ENCODE data around the gene CYP4A11.
"Not testable (repeated sequence)": the region's sequence is repeated elsewhere in the genome, so short reads cannot be mapped to it uniquely, and the experiment has no call there.

Gene CYP4A11, protein sequence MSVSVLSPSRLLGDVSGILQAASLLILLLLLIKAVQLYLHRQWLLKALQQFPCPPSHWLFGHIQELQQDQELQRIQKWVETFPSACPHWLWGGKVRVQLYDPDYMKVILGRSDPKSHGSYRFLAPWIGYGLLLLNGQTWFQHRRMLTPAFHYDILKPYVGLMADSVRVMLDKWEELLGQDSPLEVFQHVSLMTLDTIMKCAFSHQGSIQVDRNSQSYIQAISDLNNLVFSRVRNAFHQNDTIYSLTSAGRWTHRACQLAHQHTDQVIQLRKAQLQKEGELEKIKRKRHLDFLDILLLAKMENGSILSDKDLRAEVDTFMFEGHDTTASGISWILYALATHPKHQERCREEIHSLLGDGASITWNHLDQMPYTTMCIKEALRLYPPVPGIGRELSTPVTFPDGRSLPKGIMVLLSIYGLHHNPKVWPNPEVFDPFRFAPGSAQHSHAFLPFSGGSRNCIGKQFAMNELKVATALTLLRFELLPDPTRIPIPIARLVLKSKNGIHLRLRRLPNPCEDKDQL
- total RNA-seq: 0 reads per million in 4 donors

DNA sequence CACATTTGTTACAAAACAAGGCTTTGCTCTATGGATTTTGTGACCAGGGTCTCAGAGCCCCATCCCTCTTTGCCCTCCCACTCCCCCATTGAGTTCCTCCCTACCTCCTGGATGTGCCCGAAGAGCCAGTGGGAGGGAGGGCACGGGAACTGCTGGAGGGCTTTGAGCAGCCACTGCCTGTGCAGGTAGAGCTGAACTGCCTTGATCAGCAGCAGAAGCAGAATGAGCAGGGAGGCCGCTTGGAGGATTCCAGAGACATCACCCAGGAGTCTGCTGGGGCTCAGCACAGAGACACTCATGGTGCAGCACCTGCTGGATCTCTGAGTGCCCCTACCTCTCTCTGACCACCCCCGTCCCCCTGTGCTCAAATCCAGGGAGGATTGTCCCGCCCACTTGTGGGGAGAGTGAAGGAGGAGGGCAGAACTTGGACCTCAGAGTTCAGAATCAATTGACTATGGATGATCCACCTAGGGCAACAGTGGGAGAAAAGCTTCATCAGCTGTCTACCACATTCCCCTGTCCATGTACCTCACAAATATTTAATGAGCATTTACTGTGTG, at the start of gene CYP4A11:
Gene CYP4A11, minus strand, starts transcription at position 342 of the 560 bp plus-strand sequence. Its CDS starts 43 bp downstream, at position 299.
- no peak for DNase-seq

DNA sequence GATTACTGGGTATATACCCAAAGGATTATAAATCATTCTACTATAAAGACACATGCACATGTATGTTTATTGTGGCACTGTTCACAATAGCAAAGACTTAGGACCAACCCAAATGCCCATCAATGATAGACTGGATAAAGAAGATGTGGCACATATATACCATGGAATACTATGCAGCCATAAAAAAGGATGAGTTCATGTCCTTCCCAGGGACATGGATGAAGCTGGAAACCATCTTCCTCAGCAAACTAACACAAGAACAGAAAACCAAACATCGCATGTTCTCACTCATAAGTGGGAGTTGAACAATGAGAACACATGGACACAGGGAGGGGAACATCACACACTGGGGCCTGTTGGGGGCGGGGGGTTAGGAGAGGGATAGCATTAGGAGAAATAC, 49.3 kb upstream of the CYP4A11 start:
- DNase-seq: not testable (repeated sequence)

DNA sequence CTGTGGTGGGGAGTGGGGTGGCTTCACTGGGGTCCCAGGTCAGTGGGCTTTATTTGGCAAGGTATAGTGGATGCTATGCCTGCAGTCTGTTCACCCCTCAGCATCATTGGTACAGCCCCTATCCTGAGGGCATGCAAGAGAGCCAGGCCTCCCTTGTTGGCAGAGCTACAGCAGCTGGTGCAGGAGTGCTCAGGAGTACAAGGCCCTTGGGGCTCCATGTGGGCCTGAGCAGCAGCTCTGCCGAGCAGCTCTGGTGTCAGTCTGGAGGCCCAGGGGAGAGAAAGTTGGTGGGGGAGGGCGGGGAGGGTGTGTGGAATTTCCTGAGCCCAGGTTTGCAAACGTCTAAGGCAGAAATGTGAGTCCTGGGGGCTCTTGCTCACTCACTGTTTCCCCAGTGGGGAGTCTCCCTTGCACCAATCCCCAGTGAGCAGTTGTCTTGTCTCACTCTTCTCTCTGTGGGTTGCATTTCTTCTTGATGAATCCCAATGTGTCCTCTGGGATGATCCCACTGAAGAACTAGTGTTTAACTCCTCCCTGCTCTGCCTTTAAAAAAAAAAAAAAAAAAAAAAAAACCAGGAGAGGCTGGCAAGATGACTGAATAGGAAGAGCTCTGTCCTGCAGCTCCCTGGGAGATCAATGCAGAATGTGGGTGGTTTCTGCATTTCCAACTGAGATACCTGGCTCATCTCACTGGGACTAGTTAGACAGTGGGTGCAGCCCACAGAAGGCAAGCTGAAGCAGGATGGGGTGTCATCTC, 42.7 kb upstream of the CYP4A11 start:
- no peak for DNase-seq

DNA sequence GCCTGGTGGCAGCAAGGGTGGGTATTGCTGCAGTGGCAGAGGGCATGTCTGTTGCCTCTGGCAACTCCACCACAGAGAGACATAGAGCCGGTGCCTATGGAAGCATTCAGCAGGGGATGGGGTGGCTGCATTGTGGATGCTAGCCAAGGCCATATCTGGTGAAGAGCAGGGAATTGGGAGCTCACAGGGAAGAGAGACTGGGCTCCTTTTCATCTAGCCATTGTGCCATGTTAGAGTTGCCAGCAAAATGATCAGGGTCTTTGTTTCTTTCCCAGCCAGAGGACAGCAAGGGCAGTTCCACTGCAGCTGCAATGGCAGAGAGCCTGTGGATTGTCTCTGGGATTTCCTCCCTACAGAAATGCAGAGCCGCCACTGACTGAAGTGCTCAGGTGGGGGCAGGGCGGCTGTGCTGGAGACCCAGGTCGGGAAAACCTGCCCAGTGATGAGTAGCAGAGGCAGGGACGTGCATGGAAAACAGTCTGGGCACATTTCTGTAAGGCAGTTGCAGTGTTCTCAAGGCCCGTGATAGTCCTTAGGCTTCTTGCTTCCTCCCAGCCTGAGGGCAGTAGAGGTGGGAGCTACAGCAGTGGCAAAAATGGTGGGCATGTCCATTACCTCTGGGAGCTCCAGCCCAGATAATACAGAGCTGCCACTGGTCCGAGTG, 42.0 kb upstream of the CYP4A11 start:
- DNase-seq: no peak

DNA sequence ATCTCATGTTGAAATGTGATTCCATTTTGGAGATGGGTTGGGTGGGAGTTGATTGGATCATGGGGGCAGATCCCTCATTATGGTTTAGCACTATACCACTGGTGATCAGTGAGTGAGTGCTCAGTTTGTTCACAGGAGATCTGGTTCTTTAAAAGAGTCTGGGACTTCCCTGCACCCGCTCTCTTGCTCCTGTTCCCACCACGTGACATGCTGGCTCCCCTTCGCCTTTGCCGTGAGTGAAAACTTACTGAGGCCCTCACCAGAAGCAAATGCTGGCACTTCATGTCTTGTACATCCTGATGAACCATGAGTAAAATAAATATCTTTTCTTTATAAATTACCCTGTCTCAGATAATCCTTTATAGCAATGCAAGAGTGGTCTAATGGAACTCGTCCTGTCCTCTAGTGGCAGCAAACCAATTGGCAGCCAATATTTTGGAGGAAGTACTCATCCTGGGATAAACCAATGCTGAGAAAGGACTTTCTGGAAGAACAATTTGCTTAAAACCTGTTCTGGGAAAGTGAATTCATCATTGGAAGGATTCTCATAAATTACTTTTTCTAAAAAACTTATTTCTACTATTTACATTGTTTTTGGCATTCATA, 27.8 kb upstream of the CYP4A11 start:
- DNase-seq: no peak

DNA sequence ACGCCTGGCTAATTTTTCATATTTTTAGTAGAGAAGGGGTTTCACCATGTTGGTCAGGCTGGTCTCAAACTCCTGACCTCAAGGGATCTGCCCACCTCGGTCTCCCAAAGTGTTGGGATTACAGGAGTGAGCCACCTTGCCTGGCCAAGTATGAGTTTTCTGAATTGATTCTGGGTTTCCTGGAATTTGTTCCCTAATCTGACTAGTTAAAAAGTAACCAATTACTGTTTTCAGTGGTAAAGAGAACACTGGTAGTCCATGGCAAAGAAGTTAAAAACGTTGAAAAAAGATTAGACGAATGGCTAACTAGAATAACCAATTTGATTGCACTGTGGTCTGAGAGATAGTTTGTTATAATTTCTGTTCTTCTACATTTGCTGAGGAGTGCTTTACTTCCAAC, 21.0 kb upstream of the CYP4A11 start:
- DNase-seq: not testable (repeated sequence)

DNA sequence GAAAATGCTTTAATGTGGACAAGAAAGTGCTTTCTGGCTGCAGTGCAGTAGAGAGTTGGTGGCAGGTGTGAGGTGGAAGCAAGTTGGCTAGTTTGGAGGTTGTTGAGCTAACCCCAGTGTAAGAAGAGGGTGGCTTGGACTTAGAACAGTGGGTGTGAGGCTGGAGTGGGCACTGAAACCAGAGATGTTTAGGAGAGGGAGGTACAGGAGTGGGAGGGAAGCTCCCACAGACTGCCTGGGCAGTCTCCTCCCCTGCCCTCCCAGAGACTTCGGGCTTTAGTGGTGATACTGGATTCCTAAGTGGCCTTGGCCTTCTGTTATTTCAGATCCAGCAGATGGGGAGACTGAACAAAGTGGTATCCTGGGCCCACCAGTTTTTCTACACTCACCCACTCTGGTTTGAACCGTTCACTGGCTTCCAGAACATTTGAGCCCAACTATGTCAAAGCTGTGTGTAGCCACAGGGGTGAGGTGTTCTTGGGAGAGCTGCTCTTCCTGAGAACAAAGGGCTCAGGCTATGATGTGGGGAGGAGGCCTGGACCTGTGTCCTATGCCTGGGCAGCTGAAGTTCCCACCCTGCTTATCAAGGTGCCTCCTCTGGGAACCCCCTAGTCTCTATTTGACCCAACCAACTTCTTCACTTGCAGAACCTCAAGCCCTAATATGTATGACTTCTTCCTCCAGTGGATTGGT, 19.9 kb upstream of the CYP4A11 start:
- DNase-seq: no peak

DNA sequence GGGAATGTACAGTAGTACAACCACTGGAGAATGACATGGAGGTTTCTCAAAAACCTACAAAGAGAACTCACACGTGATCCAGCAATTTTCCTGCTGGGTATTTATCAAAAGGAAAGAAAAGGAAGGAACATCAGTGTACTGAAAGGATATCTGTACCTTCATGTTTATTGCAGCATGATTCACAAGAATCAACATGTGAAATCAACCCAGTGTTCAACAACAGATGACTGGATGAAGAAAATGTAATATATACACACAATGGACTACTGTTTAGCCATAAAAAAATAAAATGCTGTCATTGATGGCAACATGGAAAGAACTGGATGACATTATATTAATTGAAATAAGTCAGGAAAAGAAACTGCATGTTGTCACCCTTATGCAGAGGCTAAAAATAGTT, 19.0 kb upstream of the CYP4A11 start:
- DNase-seq: no peak

DNA sequence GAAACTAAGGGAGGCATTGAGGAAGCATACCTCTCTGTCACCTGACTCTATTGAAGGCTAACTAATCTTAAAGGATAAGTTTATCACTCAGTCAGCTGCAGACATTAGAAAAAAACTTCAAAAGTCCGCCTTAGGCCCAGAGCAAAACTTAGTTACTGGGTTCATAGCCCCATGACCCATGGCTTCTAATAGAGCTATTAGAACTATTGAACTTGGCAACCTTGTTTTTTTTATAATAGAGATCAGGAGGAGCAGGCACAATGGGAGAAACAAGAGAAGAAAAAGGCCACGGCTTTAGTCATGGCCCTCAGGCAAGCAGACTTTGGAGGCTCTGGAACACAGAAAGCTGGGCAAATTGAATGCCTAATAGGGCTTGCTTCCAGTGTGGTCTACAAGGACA, 13.8 kb upstream of the CYP4A11 start:
- DNase-seq: not testable (repeated sequence)

DNA sequence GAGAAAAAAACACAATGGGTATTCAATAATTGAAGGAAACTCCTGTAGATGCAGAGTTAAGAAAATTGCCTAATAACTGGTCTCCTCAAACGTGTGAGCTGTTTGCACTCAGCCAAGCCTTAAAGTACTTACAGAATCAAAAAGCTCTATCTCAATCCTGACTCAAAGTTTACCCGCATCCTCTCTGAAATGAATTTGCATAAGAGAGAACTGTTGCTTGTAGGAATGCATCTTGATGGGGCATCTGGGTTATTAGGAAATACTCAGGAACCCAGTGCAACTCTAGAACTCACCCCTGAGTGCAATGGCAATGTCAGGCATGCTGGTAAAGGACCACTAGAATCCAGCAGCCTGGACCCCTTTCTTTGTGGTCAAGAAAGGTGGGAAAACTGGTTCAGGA, 12.6 kb upstream of the CYP4A11 start:
- not testable (repeated sequence) for DNase-seq

DNA sequence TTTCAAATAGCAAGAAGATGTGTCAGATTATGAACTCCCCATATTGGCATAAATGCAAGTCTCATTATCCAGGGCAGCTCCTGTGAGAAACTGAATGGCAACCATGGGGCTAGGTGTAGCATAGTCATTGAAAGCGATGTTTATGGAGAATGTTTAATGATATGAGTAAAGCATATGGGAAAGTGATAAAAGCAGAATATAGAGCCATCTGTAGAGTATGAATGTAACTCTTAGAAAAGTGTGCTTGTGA, 8.1 kb upstream of the CYP4A11 start:
- not testable (repeated sequence) for DNase-seq

DNA sequence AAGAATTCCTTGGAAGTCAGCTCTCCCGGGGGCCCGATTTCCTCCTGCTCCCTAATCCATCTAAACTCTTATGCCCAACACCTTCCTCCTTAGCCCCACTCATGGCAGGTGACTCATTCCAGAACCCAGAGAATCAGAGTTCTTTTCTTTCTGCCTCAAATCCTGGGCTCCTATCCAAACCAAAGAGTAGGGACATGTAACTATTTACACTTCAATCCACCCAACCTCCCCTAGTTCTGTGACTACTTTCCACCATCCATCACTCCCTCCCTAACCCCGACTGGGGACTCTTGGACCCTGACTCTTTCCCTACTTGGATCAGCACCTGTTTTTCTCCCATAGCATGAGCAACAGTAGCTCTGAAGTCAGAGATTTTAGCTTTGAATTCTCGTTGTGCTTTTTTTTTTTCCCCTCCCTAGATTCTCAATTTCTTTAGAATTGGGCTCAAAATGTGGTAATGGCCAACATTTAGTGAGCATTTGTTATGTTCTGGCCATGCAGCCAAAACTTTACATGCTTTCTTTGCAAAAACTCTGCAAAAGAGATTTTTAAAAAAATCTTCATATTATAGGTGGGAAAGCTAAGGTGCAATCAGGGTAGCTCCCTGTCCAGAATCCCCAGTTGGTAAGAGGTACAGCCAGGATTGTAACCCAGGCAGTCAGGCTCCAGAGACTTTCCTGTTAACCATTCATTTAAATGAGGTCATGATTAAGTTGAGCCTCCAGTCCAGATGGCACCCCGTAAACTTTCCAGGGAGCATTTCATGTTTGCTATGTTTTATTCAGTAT, 7.5 kb upstream of the CYP4A11 start:
- DNase-seq: no peak

DNA sequence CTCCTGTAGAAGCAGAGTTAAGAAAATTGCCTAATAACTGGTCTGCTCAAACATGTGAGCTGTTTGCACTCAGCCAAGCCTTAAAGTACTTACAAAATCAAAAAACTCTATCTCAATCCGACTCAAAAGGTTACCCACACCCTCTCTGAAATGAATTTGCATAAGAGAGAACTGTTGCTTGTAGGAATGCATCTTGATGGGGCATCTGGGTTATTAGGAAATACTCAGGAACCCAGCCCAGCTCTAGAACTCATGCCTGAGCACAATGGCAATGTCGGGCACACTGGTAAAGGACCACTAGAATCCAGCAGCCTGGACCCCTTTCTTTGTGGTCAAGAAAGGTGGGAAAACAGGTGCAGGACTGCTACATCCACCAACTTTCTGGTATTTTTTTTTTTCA, 6.4 kb upstream of the CYP4A11 start:
- DNase-seq: not testable (repeated sequence)

DNA sequence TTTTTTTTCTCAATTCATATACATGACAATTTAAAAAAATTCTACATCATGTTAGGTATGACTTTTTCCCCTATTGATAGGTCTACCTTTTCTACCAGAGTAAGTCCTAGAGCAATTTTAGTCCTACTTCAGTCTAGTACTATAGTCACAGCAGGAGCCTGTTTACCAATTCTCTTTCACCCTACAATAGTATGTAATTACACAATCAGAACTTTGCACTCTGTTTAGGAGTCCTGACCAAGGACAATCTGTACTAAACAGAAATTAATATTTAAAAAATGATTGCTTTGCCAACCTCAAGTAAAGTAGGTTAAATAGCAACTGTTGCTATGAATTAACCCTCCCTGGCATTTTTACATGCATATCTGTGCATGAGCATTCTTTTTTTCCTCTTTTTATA, 810 bp upstream of the CYP4A11 start:
- DNase-seq: no peak

DNA sequence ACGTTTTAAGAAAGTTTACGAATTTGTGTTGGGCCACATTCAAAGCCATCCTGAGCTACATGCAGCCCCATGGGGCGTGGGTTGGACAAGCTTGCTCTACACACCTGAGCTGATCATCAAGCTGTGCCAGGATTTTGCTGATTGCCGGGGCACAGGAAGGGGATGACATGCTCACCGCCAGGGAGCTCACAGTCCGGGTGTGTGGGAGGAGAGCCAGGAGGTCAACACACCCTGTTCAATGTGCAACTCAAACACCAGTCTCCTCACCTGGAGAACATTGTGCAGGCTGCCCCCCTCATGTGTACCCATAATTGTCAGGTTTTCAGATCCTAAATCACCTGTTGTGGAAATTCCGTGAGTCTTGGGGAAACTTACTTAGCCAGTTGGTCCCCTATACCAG, 969 bp downstream of the CYP4A11 start:
- no peak for DNase-seq

DNA sequence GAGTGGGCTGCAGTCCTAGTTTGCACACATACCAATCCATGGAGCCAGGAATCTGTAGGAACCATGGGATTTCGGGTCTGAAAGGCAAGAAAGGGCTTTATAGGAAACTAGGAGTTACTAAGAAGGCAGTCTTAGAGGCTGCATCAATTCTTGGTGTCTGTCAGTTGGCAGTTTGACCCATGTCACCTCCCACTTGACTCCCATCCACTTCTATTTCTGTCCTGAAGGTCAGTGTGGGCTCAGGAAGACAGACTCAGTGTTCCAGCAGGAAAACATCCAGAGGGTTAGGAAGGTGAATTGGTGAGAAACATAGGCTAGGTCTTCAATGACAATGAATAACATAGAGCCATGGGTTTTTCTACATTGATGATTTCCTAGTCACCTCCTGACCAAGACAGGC, 4.0 kb downstream of the CYP4A11 start:
- no peak for DNase-seq

DNA sequence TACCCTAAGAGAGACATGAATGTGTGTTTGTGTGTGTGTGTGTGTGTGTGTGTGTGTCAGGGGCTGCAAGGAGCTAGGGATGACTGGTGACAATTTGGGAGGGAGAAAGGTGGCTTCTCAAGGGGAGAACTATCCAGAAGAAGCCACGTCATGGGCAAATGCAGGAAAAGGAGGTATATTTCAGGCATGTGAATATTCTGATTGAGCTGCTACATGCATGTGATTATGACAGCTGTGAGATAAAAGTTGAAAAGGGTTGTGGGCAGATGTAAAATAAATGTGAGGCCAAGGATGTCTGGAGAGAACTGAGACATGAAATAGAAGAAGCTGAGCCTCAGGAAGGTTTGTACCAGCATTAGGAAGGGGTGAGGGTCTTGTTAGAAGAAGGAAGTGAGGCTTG, 4.5 kb downstream of the CYP4A11 start:
- DNase-seq: no peak

DNA sequence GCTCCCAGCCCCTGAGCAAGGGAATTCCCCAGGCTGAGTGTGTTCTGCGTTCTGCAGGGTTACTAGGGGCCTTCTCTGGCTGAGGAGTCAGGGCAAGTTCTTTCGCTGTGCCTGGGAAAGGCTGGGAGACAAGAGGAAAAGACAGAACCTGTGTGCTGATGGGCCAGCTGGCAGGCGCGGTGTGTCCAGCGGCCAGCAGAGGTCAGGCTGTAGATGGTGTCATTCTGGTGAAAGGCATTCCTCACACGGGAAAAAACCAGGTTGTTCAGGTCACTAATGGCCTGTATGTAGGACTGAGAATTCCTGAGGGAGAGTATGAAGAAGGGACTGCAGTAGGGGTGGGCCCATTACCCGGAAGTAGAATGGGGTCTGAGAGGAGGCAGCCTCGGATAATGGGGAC, 6.4 kb downstream of the CYP4A11 start:
- DNase-seq: not testable (repeated sequence)

DNA sequence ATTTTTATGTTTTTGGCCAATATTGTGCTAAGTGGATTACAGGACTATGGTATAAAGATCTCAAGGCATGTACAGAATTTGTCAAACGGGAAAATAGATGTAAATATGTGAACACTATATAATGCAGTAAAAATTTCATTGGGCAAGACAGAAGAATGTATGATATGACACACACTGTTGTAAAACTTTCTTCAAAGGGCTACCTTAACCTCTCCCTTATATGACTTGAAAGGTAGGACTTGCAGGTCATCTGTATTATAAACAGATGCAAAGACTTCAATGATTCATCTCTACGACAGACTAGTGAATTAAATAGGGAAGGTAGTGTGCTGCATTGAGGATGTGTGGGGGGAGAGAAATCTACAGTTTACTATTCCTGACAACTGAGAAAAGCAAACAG, 9.3 kb downstream of the CYP4A11 start:
- not testable (repeated sequence) for DNase-seq

DNA sequence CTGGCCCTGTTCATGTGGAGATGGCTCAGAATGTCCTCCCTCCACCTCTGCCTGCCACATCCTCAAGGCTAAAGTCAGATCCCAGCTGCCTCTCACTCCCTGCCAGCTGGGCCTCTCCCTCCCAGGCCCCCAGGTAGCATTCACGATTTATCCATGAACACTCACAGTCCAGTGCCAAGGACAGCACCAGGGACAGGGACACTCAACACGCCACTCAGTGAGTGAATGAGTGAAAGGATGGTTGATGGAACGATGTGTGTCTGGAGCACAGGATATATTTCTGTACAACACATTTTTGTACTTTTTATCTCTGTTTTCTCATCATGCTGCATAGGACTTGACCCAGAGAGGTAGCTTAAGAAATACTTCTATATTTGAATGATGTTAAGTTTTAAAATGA, 10.1 kb downstream of the CYP4A11 start:
- no peak for DNase-seq

DNA sequence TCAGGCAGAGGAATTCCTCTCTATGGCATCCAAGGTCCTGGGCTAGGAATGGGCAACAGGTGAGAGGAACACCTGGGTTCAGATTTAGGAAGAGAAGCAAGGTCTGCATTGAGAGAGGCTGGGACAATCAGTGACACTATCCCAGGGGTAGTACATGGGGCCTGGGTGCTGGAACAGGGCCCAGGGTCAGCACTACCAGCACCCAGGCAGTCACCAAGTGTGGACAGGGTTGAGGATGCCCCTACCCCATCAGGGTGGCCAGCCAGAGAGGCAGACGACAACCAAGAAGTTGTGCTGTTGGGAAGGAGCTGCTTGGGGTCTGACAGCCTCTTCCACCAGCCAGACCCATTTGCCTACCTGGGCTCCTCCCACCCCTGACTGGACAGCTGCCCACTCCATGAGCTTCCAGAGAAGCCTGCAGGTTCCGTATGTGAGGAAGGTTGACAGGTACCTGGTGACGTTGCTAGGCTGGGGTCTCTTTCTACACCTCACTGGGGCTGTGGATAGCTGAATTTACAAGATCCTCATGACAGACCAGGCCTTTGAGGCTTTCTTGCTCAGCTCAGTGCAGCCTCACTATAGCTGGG, 13.9 kb downstream of the CYP4A11 start:
- no peak for DNase-seq
